Lung (tissue), 12 donors: Measurements from ENCODE around the gene TMEM253. TPM values are rescaled to one million over a fixed set of nuclear protein-coding genes. Genes with fewer than 3 reads are reported as not detected.
A peak's percentile ranks its signal among the peaks of the same experiment; 100 is the strongest.

ENCODE experiments used
- ATAC-seq: fragments of 200-7000 bp; cut with Tn5 transposase; one replicate; pipeline ENCODE4 v1.9.1; 2020; ENCODE audit warnings: moderate number of reproducible peaks; ENCODE audit not compliant: insufficient read depth, low FRiP score
- DNase-seq, 3 donors: peaks; one replicate each; pipeline ENCODE4 v3.0.0-alpha.2; 2013 to 2017
- H3K27ac ChIP-seq, 2 donors: one replicate each; pipeline ENCODE4 v1.5.1; 2013; ENCODE audit warnings: mild to moderate bottlenecking in 2 of 2, moderate library complexity in 2 of 2, control low read depth in 1 of 2, inconsistent platforms in 1 of 2, low read depth in 1 of 2, low read length in 1 of 2
- H3K27me3 ChIP-seq, 3 donors: one replicate each; pipeline ENCODE4 v1.5.1; 2013; ENCODE audit warnings: low read length in 2 of 3; ENCODE audit not compliant: control insufficient read depth in 3 of 3, insufficient read depth in 3 of 3
- H3K36me3 ChIP-seq, 4 donors: one replicate each; pipeline ENCODE4 v1.5.1; 2013; ENCODE audit warnings: low read length in 4 of 4, mild to moderate bottlenecking in 1 of 4, moderate library complexity in 1 of 4; ENCODE audit not compliant: control insufficient read depth in 4 of 4, insufficient read depth in 4 of 4
- H3K4me1 ChIP-seq, 5 donors: one replicate each; pipeline ENCODE4 v1.5.1; 2013; ENCODE audit warnings: low read length in 5 of 5, mild to moderate bottlenecking in 2 of 5, moderate library complexity in 1 of 5; ENCODE audit not compliant: control insufficient read depth in 5 of 5, insufficient read depth in 5 of 5
- H3K4me3 ChIP-seq: one replicate; pipeline ENCODE4 v1.5.1; 2013; ENCODE audit warnings: mild to moderate bottlenecking, control low read depth, moderate library complexity
- H3K9ac ChIP-seq, 2 donors: one replicate each; pipeline ENCODE4 v1.5.1; 2013; ENCODE audit warnings: low read length in 2 of 2, control low read depth in 1 of 2; ENCODE audit not compliant: insufficient read depth in 1 of 2
- H3K9me3 ChIP-seq, 4 donors: one replicate each; pipeline ENCODE4 v1.5.1; 2013; ENCODE audit warnings: low read length in 3 of 4, mild to moderate bottlenecking in 1 of 4, moderate library complexity in 1 of 4; ENCODE audit not compliant: control insufficient read depth in 4 of 4, insufficient read depth in 3 of 4
- WGBS, 2 donors: extraction: QIAGEN DNeasy Blood & Tissue Kit; methylation state at CpG; one replicate each; pipeline ENCODE4 v1.1.7; 2013; 5-methylcytosine and 5-hydroxymethylcytosine counted together
- polyA plus RNA-seq, 2 donors: library from polyadenylated mRNA; stranded (reverse); fragments of 200-250 nt; gene quantifications; one replicate each; pipeline ENCODE4 v1.2.1, GENCODE V29; 2013
- total RNA-seq, 2 donors: library from RNA; depleted of rRNA in 1 of 2; stranded (reverse); fragments of >200 nt in 1 of 2; gene quantifications; one replicate each; pipeline ENCODE4 v1.2.1, GENCODE V29; 2014 to 2021
- TF ChIP-seq, protein P1 (sequence below): IDR thresholded peaks from 2 replicates; pipeline ENCODE4 v1.5.1; 2012; ENCODE audit warnings: mild to moderate bottlenecking; ENCODE audit errors: control extremely low read depth, extremely low read depth
- donor health status: control.
- donor health status: control.
- donor health status: Bipolar disorder and iron deficiency.
- donor health status: healthy.
- donor health status: DM: yes; HTN: yes; CAD: no.

Gene TMEM253
- total and polyA plus RNA-seq, 4 donors = 0.20 to 0.52 (median 0.34) TPM

DNA sequence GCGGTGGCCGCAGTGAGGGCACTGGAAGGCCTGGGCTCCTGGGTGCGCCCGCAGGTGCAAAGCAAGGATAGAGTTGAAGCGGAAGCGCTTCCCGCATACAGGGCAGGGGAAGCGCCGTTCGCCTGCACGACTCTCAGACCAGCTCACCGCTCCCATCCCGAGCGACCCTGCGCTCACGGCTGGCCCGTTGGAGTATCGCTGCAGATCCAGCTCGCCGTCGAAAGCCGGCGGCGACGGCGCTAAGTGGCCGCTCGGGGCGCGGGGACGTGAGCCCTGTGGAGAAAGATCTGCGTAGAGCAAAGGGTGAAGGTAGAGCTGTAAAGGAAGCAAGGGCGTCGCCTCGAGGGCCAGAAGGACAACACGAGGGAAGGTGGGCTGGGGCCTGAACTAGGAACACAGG, 7.8 kb upstream of the TMEM253 start:
- Histone ChIP-seq H3K4me3 (no peak overlapping the region), H3K36me3 (peaks cover 0 to 34% (median 11%) of the 10 kb centered on the region in 4 donors), H3K9ac (no peak overlapping the region), H3K4me1 (peaks cover 0 to 9% (median 6%) of the 10 kb centered on the region in 5 donors), H3K27me3 (no peaks in the 10 kb centered on the region), H3K27ac (no peak overlapping the region), H3K9me3 (peaks cover 0 to 2% (median 0%) of the 10 kb centered on the region in 4 donors)
- TF ChIP-seq, protein P1, sequence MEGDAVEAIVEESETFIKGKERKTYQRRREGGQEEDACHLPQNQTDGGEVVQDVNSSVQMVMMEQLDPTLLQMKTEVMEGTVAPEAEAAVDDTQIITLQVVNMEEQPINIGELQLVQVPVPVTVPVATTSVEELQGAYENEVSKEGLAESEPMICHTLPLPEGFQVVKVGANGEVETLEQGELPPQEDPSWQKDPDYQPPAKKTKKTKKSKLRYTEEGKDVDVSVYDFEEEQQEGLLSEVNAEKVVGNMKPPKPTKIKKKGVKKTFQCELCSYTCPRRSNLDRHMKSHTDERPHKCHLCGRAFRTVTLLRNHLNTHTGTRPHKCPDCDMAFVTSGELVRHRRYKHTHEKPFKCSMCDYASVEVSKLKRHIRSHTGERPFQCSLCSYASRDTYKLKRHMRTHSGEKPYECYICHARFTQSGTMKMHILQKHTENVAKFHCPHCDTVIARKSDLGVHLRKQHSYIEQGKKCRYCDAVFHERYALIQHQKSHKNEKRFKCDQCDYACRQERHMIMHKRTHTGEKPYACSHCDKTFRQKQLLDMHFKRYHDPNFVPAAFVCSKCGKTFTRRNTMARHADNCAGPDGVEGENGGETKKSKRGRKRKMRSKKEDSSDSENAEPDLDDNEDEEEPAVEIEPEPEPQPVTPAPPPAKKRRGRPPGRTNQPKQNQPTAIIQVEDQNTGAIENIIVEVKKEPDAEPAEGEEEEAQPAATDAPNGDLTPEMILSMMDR = no peak
- DNase-seq = no peak
- WGBS, 2 donors = 86 to 88% methylated on average over 36 of the region's 36 CpGs
- no peak for ATAC-seq

DNA sequence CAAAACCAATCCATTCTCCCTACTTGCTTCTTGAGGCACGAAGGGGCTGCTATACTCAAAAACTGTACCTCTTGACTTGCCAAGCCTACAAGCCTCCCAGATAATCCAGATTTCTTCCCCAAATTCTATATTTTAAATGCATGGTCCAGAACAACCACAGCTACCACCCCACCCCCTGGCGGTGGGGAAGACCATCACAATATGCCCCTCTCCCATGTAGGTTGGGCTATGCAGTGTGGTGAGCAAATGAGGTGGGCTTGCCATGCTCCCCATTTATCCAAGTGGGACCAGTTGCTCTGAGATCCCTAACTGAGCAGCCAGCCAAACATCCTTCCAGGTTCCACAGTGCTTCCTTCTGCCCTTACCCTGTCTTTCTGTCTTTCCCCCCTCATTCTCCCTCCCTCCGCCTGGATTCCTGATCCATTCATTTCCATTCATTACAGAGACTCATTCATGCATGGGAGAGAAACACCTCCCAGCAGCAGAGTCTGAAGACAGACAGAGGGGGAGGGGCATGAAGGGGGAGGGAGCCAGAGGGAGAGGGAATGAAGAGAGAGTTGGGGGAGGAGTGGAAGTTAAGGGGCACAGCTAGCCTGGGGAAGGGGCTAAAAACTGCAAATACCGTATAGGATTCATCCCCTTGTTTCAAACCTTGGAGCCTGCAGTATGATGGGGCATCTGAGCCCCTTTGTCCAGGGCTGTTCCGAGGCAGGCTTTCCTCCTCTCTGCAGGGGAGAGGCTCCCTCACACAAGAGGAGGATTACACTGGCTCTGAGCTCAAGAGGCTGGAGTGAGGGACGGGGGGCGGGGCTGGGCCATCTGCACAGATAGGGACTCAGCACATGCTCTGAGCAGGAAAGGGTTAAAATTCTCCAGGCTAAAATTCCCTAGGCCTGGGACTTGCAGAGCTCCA, 6.8 kb upstream of the TMEM253 start:
- no peak overlapping the region for H3K9ac ChIP-seq
- peaks cover 0 to 2% (median 0%) of the 10 kb centered on the region in 4 donors for H3K9me3 ChIP-seq
- H3K27me3 ChIP-seq = no peaks in the 10 kb centered on the region
- H3K36me3 ChIP-seq = peaks cover 0 to 30% (median 8%) of the 10 kb centered on the region in 4 donors
- ATAC-seq (no peak), DNase-seq (peak; percentile 56 to 61 (median 57))
- 74 to 78% methylated on average over 7 of the region's 7 CpGs for WGBS, 2 donors
- no peak overlapping the region for H3K27ac ChIP-seq
- TF ChIP-seq, protein P1 = no peak
- peaks cover 0 to 14% (median 7%) of the 10 kb centered on the region in 5 donors for H3K4me1 ChIP-seq
- no peak overlapping the region for H3K4me3 ChIP-seq

DNA sequence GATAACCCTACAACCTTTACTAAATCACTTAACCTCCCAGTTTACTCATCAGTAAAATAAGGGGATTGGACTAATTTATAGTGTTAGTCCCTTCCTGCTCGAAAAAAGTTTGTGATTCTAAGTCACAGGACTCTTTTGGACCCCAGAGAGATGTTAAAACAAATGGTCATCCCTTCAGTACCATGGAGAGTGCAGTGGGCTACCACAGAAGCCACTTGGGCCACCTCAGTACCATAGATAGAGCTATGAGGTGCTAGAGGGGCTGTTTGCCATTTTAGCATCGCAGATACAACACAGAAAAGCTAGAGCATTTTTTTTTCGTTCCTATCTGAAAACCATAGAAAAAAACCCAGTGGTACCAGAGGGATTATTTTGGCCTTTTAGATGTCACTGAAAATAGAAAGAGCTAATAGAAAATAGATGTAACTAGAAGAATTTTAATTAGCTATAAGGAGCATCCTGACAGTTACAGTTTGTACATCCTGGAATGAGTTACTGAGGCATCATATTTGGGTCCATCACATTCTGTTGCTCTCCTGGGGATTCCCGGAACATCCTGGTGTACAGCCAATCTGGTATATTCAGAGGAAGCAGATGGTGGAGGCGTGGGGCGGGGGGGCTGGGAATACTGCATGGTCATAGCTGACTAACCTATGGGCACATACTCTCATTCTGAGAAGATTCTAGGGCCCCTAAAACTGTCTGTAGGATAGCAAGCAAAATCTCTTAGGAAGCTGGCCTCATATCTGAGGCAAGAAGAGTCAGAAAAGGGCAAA, 5.2 kb upstream of the TMEM253 start:
- DNase-seq = no peak
- H3K9ac ChIP-seq = no peak overlapping the region
- no peaks in the 10 kb centered on the region for H3K27me3 ChIP-seq
- H3K36me3 ChIP-seq = peaks cover 0 to 22% (median 0%) of the 10 kb centered on the region in 4 donors
- ATAC-seq = no peak
- WGBS, 2 donors = 61 to 73% methylated on average over 6 of the region's 6 CpGs
- peaks cover 0 to 2% (median 0%) of the 10 kb centered on the region in 4 donors for H3K9me3 ChIP-seq
- peak overlapping the region in 1 of 2 donors; percentile 42 for H3K27ac ChIP-seq
- H3K4me3 ChIP-seq = no peak overlapping the region
- H3K4me1 ChIP-seq = peaks cover 3 to 20% (median 13%) of the 10 kb centered on the region in 5 donors
- TF ChIP-seq, protein P1 = no peak
